CMK (cell line): ENCODE measurements around the gene JPT1.
"Not testable (repeated sequence)": the region's sequence is repeated elsewhere in the genome, so short reads cannot be mapped to it uniquely, and the experiment has no call there.

Experiments
- DNase-seq: peaks from one replicate; pipeline ENCODE4 v3.0.0-alpha.2; 2010; ENCODE audit warnings: low read depth

Gene JPT1

DNA sequence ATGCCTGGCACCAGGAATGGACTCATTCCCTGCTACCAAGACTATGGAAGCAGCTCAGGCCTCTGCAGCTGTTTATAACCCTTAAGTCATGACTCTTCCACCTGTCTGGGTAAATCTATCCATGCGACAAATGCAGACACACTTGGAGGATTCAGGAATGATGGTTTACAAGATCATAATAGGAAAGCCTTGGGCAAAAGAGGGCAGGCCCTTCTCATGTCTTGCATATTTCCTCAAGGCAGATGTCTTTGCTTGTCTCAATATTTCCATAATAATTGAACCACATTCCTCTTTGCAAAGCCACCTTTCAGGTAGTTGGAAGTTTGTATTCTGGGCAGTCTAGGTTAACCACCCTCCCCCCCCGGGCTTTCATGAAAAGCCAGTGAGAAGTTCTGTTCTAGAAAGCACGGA, 884 bp upstream of the JPT1 start:
- DNase-seq = no peak

DNA sequence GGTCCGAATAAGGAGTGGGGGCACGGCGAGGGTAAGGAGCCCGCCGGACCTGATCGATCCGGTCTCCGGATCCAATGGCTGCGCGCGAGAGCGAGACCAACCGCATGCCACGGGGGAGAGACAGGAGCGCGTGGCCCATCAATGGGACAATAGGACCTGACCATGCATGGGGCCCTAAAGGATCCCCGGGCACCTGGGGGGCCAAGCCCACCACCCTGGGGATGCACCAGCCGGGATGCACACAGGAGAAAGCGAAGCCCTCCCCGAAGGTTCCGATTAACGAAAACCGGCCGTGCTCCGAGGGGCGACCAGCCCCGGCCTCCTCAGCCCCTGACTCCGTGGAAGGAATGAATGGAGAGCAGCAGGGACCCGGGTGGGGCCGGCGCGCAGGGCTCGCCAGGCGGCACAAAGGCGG, 525 bp downstream of the JPT1 start:
- DNase-seq = no peak

DNA sequence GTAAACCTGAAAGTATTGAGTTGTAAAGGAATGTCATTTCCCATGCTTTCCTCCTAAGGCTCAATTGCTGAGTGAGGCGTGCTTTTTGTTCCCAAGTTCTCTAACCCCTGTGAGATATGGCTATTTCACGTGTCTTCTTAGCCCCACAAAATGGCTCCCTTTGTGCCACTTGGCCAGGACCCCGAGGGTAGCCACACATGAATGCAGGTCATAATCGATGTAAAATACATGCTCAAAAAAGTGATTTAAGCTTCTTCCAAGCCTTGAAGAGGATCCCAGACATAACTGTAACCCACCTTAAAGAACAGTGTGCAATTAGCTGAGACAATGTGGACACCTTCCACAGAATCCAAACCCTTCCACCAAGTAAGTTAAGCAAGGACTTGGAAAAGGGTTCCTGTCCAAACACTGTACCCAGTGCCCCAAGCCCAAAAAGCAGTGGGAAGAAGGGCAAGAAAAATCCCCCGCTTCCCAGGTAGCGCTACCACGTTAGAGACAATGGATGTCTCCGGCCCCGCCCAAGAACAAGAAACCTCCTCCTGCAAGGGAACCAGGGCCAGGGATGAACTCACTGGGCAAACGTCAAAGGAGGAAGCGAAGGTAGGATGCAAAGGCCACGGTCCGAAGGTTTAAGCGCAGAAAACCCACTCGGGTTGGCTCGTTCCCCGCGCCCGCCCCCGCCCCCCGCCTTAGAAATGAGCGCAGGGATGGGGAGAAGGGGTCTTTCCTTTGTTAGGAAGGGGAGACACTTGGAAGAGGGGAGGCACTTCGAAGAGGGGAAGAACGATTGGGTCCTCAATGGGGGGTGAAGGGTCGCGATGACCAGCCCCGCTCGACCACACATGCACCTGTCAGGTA, 1.2 kb downstream of the JPT1 start:
- no peak for DNase-seq

DNA sequence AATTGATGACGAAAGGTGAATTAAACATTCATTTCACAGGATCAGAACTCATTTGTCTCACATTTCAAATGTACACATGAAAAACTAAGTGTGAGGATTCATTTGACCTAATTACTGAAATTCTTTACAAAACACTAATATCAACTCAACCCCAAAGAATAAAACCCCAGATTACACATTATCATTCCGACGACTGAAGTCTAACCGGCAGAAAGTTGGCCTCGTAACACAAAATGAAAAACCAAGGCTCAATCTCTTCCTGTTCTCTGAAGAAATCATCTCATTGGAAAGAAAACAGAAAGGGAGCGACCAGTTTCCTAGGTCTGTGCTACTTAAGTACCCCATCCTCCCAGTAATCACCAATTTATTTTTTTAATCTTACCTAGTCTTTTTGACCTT, 1.8 kb downstream of the JPT1 start:
- DNase-seq = no peak

DNA sequence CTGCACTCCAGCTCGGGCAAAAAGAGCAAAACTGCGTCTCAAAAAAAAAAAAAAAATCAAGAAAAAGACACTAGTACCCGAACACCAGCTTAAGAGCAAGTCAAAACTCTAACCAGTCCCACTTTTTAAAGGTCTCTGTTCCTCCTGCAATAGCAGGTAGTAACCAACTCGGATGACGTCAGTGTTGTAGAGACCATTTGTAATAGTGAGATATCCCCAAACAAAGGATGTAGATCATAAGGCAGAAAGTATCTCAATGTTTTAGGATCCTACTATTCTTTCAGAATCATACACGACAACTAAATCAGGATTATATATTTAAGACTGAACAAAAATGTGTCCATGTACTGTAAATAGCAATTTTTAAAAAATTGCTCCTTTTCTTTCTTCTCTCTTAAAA, 2.4 kb downstream of the JPT1 start:
- no peak for DNase-seq

DNA sequence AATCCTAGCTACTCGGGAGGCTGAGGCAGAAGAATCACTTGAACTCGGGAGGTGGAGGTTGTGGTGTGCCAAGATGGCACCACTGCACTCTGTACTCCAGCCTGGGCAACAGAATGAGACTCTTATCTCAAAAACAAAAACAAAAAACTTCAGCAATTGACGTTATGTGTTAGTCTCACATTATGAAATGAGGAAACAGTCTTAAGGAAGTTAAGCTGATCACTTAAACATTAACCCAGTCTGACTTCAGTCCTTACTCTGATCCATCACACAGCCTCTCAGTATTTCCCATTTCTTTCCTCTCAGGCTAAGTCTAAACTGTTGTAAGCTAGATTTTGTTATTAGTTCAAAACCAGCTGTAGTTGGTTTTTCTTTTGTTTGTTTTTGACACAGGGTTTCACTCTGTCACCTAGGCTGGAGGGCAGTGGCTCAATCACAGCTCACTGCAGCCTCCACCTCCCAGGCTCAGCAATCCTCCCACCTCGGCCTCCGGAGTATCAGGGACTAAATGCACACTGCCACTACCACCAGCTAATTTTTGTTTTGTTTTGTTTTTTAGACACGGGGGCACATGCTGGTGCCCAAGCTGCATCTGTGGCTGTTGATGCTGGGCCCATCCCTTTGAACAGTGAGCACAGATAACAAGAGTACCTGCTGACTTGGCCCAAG, 6.3 kb downstream of the JPT1 start:
- no peak for DNase-seq

DNA sequence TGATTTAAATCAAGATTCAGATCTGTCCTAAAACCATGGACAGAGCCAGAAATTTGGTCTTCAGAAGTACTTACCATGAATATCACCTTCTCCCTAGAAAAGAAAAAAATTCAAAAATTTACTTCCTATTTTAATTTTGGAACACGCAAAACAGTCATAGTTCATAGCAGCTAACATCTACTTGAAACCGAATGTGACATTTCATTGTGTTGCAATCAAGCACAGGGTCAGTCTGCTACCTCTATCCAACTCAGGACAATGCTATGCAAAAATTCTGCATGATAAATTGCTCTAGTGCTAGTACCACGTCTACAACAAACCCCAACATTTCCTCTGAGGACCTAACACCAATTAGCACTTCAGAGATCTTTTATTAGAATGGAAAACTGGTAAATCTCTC, 7.7 kb downstream of the JPT1 start:
- DNase-seq = no peak

DNA sequence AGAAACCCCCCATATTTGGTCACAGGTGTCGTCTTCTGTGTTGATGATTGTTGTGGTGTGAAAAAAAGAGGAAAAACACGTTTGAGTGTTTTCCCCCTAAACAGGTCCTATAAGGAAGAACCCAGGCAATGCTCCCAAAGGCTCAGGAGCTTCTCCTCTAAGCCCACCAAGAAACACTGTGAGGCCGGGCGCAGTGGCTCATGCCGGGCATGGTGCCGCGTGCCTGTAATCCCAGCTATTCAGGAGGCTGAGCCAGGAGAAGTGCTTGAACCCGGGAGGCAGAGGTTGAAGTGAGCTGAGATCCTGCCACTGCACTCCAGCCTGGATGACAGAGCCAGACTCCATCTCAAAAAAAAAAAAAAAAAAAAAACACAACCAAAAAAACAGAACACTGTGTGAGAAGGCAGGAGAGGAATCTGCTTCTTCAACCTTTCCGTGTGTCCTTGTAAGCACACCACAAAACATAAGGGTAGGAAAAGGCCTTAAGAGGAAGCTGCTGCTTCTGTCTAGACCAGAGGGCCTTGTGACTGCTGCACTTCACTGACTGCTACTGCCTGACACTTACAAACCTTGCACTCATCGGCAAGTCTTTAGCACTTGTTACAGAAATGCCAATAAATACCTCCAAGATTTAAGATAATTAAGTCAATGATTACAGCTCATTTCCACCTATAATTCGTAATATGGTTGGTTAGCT, 9.3 kb downstream of the JPT1 start:
- DNase-seq = no peak

DNA sequence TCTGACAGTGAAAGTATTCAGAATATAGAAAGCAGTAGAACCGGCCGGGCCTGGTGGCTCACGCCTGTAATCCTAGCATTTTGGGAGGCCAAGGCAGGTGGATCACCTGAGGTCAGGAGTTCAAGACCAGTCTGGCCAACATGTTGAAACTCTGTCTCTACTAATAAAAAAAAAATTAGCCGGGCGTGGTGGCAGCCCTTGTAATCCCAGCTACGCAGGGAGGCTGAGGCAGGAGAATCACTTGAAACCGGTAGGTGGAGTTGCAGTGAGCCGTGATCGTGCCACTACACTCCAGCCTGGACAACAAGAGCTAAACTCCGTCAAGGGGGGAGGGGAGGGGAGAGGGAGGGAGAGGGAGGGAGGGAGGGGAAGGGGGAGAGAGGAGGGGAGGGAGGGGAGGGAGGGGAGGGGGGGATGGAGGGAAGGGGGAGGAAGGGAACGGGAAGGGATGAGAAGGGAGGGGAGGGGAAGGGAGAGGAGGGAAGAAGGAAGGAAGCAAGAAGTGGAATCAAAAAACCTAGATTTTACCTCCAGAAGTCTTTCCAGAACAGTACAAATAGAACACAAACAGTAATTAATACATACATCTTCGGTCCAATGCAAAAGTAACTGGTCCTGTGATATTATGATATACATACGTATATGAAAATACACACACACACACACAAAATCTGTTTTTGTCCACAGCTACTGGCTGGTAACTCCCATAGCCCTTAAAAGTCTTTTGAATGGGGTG, 11.9 kb downstream of the JPT1 start:
- no peak for DNase-seq

DNA sequence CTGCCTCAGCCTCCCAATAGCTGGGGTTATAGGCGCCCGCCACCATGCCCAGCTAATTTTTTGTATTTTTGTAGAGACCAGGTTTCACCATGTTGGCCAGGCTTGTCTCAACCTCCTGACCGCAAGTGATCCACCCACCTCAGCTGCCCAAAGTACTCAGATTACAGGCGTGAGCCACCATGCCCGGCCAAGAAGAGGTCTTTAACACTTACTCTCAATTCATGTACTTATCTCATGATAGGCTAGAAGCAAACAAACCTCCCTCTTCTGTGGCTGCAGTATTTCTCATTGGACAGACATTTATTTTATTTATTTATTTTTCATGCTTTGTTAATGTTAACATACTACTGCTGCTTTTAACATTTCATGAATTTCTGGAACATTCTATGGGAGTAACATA, 15.8 kb downstream of the JPT1 start:
- no peak for DNase-seq

DNA sequence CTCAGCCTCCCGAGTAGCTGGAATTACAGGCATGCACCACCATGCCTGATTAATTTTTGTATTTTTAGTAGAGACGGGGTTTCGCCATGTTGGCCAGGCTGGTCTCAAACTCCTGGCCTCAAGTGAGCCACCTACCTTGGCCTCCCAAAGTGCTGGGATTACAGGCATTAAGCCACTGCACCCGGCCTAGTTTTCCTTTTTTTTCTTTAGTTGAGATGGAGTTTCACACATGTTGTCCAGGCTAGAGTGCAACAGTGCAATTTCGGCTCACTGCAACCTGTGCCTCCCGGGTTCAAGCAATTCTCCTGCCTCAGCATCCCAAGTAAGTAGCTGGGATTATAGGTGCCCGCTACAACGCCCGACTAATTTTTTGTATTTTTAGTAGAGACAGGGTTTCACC, 16.6 kb downstream of the JPT1 start:
- not testable (repeated sequence) for DNase-seq

DNA sequence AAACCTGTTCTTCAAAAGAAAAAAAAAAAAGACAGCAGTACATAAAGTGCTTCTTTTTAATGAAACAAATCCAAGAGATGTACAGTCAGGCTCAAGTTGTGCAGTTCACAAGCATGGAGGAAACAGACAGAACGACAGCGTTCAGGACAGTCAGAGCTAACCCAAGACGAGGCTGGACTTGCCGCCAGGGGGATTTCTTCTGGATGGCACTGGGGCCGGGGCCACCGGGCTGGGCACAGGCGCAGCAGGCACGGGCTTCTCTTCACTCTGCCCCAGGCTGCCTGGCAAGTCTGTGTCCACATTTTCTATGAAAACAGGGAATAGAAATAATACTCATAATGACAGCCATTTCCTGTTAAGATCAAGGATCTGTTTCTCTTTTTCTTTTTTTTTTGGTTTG, 18.4 kb downstream of the JPT1 start:
- DNase-seq = no peak

DNA sequence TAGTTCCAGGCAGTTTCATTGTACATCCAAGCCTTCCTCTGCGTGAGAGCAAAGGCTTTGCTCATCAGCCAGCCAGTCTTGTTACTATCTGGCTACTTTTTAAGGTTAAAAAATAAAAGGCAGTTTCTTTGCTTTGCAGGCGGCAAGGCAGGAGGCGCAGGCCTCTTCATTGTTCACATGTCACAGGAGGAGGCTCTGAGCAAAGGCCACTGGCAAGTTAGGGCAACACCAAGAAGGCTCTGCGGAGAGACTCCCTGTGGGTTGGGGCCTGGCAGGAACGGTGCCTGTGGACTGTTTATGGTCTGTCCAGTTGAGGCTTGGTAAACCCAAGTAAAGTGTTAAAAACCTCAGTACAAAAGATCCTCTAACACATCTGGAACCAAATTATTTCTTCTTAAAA, 18.9 kb downstream of the JPT1 start:
- DNase-seq = no peak

DNA sequence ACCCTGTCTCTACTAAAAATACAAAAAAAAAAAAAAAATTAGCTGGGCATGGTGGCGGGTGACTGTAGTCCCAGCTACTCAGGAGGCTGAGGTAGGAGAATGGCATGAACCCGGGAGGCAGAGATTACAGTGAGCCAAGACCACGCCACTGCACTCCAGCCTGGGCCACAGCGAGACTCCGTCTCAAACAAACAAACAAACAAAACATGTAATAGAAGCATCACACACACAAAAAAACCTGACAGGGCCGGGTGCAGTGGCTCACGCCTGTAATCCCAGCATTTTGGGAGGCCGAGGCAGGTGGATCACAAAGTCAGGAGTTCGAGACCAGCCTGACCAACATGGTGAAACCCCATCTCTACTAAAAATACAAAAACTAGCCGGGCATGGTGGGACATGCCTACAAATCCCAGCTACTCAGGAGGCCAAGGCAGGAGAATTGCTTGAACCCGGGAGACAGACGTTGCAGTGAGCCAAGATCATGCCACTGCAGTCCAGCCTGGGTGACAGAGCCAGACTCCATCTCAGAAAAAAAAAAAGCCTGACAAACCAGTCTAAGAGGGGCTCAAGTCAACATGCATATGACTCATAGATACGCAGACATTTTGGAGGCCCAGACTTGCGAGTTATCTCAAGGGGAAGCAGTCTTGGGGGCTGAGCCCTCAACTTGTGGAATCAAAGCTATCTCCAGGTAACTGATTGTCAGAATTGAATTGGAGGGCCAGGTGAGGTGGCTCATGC, 20.5 kb downstream of the JPT1 start:
- not testable (repeated sequence) for DNase-seq

DNA sequence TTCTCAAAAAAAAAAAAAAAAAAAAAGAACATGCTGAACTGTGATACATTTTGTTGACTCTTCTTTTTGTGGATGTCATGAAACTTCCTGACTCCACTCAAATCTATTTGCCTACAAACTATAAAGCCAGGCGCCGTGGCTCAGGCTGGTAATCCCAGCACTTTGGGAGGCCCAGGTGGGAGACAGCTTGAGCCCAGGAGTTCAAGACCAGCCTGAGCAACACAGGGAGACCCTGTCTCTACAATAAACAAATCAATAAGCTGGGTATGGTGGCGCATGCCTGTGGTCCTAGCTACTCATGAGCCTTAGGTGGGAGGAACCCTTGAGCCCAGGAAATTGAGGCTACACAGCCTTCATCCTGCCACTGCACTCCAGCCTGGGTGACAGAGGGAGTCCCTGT, 21.3 kb downstream of the JPT1 start:
- DNase-seq = no peak

DNA sequence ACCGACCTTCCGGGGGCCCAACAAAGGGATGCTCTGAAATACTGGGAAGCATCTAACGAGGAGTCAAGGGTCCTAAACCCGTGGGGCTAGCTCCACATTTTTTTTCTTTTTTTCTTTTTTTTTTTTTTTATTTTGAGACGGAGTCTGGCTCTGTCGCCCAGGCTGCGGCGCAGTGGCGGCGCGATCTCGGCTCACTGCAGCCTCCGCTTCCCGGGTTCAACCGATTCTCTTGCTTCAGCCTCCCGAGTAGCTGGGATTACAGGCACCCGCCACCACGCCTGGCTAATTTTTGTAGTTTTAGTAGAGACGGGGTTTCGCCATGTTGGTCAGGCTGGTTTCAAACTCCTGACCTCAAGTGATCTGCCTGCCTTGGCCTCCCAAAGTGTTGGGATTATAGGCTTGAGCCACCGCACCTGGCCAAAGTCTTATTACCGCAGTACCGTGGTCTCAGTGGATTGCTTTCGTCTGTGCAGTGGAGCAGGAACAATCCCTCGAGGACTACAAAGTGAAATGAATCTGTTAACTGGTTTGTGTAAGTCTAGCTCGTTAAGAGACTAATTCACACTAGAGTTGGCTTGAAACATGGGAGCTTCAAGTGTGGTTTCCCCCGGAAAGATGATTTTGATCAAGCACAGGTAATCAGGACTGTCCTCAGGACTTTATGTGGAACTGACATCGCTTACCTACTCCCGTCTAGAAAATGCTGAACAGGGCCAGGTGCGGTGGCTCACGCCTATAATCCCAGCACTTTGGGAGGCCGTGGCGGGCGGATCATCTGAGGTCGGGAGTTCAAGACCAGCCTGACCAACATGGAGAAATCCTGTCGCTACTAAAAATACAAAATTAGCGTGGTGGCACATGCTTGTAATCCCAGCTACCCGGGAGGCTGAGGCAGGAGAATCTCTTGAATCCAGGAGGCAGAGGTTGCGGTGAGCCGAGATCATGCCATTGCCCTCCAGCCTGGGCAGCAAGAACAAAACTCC, 22.0 kb downstream of the JPT1 start:
- DNase-seq = not testable (repeated sequence)

DNA sequence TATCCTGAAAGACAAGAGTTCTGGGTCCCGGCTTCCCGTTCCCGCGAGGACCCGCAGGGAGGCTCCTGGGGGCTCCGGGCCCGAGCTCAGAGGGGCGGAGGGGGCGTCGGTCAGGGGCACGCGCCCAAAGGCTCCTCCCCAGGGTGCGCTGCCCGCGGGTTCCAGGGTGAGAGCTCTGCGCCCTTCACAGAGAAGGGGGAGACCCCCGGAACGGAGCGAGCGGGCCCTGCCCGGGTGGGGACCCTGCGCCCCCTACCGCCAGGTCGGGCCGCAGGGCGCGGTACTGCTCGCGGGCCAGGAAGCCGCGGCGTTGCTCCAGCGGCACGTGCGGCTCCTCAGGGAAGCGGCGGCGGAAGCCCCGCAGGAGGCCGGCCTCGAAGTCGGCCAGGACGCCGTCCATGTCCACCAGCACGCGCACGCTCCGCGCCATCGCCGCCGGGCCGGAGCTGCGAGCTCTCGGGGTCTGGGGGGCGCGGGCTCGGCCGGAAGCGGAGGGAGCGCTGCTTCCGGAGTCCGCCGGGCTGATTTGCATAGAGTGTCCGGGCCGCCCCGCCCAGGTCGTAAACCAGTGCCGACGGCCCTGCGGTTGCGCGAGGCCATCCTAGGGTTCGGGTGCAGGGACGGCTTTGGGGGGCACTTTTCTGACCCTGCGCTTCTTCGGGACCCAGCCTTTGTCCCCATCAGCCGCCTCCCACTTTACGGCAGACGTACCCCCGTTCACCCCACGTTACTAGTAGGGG, 22.9 kb downstream of the JPT1 start, which contains the start of gene NT5C:
TSS of gene NT5C (minus strand) at position 465 of the 740 bp plus-strand sequence. CDS start at position 430, 35 bp downstream.
- DNase-seq = peak; percentile 82

DNA sequence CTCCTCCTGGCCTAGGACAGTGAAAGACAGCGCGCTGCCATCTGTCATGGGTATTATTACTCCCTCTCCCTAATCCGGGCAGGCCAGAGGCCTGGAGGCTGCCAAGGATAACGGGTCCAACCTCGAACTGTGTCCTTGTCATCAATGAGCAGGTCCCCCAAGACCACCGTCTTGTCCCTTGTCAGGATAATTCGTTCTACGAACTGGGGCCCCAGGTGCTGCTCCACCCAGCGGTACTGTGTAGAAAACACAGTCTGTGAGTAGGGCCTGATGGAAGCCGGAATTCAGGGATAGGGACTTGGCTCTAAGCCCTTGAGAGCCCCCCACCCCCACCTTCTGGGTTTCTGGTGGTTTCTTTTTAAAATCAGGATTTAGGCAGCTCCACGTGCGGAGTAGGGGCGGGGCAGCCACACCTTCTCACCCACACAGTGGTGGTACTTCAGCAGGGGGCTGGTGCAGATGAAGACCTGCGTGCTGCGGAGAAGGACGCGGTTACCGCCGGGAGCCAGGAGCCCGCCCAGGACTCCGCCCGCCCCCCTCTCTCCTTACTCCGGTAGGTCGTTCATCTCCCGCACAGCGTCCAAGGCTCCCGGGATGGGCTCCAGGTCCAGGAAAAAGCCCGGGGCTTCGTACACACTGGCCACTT, 23.6 kb downstream of the JPT1 start:
- no peak for DNase-seq

DNA sequence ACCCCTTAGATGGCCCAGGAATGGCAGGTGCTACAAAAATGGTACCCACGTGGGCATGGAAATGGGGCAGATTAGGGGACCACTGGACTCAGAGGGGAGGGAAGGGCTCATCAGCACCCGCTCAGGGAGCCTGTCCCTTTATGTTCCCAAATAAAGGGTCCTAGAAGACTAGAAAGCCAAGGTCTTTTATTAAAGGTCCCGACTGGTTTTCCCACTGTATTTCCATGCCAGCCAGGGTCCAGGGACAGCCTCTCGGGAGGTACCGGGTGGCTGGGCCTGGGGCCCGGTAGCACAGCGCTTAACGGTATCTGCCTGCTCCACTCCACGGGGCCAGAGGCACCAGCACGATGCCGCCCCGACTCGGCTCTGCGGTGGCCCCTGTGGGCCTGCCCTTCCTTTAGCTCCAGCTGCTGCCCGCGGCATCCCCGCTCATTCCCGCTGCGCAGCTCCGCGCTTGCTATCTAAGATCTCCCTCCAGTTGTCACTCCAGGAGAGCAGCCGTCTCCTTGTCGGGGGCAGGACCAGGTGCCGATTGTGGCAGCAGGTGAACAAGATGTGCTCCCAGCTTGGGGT, 24.2 kb downstream of the JPT1 start:
- no peak for DNase-seq
